Thyroid gland (tissue), 4 donors: ENCODE measurements around the gene VANGL2.

ENCODE experiments used
- POLR2A ChIP-seq, 2 donors: fragments of 450-650 bp; IDR thresholded peaks; one replicate each; pipeline ENCODE4 v1.6.1; 2017; ENCODE audit warnings: antibody characterized with exemption in 2 of 2, mild to moderate bottlenecking in 2 of 2, moderate library complexity in 1 of 2
- TF ChIP-seq, protein P1 (sequence below), 6 experiments: fragments of 200-600 bp in 3 of 6; fragments of 450-650 bp in 3 of 6; sonication (generic) in 3 of 6; IDR thresholded peaks; one replicate each; pipeline ENCODE4 v1.5.1; 2016 to 2019; ENCODE audit warnings: antibody characterized with exemption in 6 of 6, mild to moderate bottlenecking in 2 of 6, inconsistent platforms in 1 of 6, moderate library complexity in 1 of 6

DNA sequence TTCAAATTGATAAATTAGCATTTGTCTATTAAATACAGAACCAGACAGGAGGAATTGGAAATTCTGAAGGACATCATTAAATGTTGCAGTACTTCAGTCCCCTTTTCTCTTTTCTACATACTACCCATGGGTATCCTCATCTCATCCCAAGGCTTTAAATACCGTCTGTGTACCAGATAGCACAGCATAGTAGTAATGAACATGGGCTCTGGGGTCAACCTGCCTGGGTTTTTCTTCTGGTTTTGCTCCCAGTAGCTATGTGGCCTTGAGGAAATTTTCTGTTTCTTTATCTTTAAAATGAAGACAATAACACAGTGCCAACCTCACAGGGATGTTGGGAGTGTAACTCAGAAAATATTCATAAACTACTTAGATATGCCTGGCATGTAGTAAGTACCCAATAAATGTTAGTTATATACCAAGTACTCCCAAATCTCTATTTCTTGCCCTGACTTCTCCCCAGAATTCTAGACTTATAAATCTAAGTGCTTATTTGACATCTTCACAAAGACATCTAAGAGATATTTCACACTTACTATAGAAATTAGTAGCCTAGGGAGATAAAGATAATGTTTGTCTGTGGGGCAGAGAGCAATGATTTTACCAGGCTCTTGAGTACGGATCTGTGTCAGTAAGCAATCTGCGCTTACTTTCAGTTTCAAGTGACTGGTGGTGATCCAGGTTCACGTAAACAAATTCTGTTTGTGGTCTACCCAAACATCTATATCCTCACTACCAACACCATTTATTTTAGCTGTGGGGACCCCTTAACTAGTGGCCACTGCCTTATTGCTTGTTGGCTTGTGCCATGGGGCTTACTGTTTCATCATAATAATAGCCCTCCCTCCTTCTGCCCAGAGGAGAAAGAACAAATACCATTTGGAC, 37.3 kb downstream of the VANGL2 start:
- TF ChIP-seq, protein P1, sequence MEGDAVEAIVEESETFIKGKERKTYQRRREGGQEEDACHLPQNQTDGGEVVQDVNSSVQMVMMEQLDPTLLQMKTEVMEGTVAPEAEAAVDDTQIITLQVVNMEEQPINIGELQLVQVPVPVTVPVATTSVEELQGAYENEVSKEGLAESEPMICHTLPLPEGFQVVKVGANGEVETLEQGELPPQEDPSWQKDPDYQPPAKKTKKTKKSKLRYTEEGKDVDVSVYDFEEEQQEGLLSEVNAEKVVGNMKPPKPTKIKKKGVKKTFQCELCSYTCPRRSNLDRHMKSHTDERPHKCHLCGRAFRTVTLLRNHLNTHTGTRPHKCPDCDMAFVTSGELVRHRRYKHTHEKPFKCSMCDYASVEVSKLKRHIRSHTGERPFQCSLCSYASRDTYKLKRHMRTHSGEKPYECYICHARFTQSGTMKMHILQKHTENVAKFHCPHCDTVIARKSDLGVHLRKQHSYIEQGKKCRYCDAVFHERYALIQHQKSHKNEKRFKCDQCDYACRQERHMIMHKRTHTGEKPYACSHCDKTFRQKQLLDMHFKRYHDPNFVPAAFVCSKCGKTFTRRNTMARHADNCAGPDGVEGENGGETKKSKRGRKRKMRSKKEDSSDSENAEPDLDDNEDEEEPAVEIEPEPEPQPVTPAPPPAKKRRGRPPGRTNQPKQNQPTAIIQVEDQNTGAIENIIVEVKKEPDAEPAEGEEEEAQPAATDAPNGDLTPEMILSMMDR (IDR thresholded peaks at IDR 0.05): no peak
- TF ChIP-seq POLR2A (IDR thresholded peaks at IDR 0.05): no peak
